GM19395 (cell line): ENCODE measurements around the gene BICRA.

Source experiments
- ATAC-seq: cut with Tn5 transposase; IDR thresholded peaks from one replicate; pipeline ENCODE4 v1.9.1; 2021; ENCODE audit warnings: mild to moderate bottlenecking, moderate library complexity; ENCODE audit not compliant: unreplicated experiment

BICRA gene

GRCh38 chr19:47686679-47687450, 77.9 kb downstream of the BICRA start:
- ATAC-seq: no peak

DNA sequence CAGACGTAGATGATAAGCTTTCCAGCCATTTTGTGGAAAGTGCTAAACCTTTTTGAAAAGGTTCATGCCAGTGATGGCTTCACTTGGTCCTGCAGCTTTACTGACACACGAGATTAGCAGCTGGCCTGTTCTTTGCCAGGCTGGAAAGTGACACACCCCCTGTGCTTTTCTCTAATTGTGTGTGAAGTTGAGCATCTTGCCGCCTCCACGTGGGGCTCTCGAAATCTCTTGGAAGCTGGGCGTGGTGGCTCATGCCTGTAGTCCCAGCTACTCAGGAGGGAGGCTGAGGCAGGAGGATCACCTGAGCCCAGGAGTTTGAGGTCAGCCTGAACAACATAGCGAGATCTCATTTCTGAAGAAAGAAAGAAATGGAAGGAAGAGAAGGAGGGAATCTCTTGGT, 79.0 kb downstream of the BICRA start:
- ATAC-seq: no peak

GRCh38 chr19:47691090-47691489, 82.2 kb downstream of the BICRA start:
- ATAC-seq: no peak

GRCh38 chr19:47691782-47692181, 82.8 kb downstream of the BICRA start:
- ATAC-seq: no peak

GRCh38 chr19:47693489-47693888, 84.6 kb downstream of the BICRA start:
- ATAC-seq: no peak

GRCh38 chr19:47693903-47694302, 85.0 kb downstream of the BICRA start:
- no peak for ATAC-seq

GRCh38 chr19:47694466-47695273, 85.7 kb downstream of the BICRA start:
- no peak for ATAC-seq

DNA sequence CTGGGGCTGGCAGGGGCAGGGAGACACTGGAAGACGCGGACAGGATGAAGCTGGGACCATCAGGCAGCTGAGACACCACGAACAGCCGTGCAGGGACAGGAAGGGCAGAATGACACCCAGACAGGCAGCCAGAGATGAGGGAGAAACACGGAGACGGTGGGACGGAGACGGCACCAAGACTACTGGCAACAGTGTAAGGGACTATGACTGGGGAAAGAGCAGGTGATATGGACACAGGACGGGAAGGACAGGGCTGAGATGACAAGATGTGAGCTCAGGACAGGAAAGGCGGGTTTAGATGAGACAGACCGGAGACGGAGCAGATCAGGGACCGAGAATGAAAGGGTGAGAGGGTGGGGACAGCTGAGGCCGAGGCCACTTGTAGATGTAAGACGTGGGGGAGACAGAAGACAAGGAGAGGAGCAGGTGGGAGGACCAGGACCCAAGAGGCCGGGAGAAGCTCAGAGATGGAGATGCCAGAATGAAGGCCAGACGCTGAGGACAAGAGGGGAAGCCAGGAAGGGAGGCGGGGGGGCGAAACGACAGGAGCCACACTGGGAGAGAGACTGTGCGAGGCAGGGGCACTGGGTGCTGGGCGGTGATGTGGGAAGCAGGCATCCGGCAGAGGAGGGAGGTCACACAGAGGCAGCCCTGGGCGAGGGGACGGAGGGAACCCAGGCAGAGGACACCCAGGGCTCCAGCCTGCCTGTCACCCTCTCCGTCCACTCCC, 86.8 kb downstream of the BICRA start:
- ATAC-seq: no peak

DNA sequence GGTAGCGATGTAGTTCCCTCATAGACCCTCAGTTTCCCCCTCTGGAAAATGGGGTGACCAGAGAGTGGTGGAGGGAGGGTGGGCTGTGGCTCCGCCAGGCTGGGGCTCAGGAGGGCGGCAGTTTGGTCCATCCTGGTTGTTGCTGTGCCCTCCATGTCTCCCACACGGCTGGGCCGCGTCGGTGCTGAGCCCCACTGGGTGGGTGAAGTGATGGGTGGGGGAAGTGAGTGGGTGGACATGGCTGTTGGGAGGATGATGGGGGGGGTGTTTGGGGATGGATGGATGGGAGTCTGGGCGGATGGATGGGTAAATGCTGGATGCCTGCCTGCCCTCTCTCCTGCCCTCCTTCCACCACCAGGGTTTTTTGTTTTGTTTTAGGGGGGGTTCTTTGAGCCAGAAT, 87.7 kb downstream of the BICRA start:
- no peak for ATAC-seq

GRCh38 chr19:47697863-47698609, 89.1 kb downstream of the BICRA start:
- no peak for ATAC-seq

DNA sequence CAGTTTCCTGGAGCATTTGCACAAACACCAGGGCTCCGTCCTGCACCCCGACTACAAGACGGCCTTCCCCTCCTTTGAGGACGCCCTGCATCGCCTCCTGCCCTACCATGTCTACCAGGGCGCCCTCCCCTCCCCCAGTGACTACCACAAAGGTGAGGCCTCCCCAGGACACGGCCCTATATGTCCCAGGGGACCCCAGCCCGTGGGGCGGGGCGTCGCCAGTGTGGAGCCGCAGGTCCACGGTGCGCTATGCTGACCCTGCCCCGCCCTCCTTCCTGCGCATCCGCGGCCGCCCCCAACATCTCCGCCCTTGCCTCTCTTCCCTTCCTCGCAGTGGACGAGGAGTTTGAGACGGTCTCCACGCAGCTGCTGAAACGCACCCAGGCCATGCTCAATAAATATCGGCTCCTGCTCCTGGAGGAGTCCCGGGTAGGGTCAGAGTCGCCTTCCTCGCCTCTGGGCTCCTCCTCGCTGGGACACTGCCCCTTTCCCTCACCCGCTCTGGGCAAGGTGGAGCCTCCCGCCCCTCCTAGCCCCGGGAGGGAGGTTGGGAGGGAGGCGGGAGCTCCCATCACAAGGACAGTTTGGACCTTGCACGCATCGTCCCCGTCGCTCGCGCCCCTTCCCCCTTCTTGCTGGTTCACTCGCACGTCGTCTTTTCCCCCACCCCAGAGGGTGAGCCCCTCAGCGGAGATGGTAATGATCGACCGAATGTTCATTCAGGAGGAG, 89.9 kb downstream of the BICRA start:
- ATAC-seq: no peak

DNA sequence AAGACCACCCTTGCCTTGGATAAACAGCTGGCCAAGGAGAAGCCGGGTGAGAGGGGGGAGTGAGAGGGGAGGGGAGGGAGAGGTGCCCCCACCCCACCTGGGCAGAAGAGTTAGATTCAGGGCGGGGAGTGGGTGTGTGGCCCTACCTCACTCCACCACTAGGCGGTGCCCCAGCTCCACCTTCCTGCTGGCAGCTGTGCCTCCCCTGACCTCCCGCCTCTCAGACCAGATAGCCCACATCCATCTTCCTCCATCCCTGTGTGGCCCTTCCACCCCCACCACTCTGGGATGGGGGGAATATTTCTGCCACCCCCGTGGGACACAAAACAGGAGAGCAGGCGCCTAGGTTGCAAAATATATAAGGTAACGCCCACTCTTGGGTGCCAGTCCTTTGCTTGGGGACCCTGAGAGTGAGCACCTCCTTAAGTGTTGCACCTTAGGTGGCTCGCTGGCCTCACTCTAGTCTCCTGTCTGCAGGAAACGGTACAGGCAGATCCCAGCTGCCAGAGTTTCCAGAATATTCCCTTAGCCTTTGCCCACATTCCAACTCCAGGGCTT, 90.5 kb downstream of the BICRA start:
- ATAC-seq: no peak

- no peak for ATAC-seq
These were observed 92.2 kb downstream of the BICRA start for GRCh38 chr19:47700934-47701716.

DNA sequence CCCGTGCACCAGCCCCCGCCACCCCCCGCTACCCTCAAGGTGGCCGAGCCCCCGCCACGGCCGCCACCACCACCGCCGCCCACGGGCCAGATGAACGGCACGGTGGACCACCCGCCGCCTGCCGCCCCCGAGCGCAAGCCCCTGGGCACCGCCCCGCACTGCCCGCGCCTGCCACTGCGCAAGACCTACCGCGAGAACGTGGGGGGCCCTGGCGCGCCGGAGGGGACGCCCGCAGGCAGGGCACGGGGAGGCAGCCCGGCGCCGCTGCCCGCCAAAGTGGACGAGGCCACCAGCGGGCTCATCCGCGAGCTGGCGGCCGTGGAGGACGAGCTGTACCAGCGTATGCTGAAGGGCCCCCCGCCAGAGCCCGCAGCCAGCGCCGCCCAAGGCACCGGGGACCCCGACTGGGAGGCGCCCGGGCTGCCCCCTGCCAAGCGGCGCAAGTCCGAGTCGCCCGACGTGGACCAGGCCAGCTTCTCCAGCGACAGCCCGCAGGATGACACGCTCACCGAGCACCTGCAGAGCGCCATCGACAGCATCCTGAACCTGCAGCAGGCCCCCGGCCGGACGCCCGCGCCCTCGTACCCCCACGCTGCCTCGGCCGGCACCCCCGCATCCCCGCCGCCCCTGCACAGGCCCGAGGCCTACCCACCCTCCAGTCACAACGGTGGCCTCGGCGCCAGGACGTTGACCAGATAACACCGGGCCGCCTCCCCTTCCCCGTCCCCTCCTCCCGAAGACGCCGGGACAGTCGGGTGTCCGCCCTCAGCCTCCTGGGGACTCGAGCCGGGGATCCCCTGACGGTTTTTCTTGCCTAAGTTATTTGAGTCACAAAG, 93.0 kb downstream of the BICRA start:
- ATAC-seq: no peak

GRCh38 chr19:47702671-47703070, 93.7 kb downstream of the BICRA start:
- ATAC-seq: no peak

GRCh38 chr19:47703301-47703700, 94.4 kb downstream of the BICRA start:
- no peak for ATAC-seq

GRCh38 chr19:47704024-47704423, 95.1 kb downstream of the BICRA start:
- no peak for ATAC-seq

- no peak for ATAC-seq
These were observed 95.7 kb downstream of the BICRA start for GRCh38 chr19:47704656-47705055.
